Natural killer cell (primary cell): ENCODE measurements around the gene CD70. TPM values are rescaled to one million over a fixed set of nuclear protein-coding genes. Genes with fewer than 3 reads are reported as not detected.
"Not testable (repeated sequence)": the region's sequence is repeated elsewhere in the genome, so short reads cannot be mapped to it uniquely, and the experiment has no call there.

Experiments
- ATAC-seq, 3 donors: fragments of 150-1000 bp in 2 of 3; fragments of 200-7000 bp in 1 of 3; cut with Tn5 transposase; 1 replicate in 1 of 3; 2 replicates in 2 of 3; pipeline ENCODE4 v1.10.0; 2021; ENCODE audit warnings: mild to moderate bottlenecking in 2 of 3, moderate library complexity in 2 of 3
- DNase-seq, 2 donors: peaks; one replicate each; pipeline versions ENCODE4 v3.0.0 to v3.0.0-alpha.2; 2013 to 2021; ENCODE audit warnings: mixed read lengths in 1 of 2
- H3K27ac ChIP-seq: one replicate; pipeline ENCODE4 v1.5.1; 2013; ENCODE audit warnings: mild to moderate bottlenecking, low read length
- H3K27me3 ChIP-seq: one replicate; pipeline ENCODE4 v1.6.1; 2013; ENCODE audit warnings: low read length; ENCODE audit not compliant: control insufficient read depth, insufficient read depth
- H3K36me3 ChIP-seq: one replicate; pipeline ENCODE4 v1.6.1; 2013; ENCODE audit warnings: low read length; ENCODE audit not compliant: control insufficient read depth, insufficient read depth
- H3K4me1 ChIP-seq: one replicate; pipeline ENCODE4 v1.6.1; 2013; ENCODE audit warnings: low read length; ENCODE audit not compliant: control insufficient read depth, insufficient read depth
- H3K4me3 ChIP-seq: one replicate; pipeline ENCODE4 v1.5.1; 2013; ENCODE audit warnings: low read length
- H3K9me3 ChIP-seq: one replicate; pipeline ENCODE4 v1.6.1; 2013; ENCODE audit warnings: low read length; ENCODE audit not compliant: control insufficient read depth, insufficient read depth
- H3K27ac Mint-ChIP-seq, 2 donors: one replicate each; pipeline ENCODE4 v1.8.0; 2022; ENCODE audit warnings: mild to moderate bottlenecking in 2 of 2, mixed read lengths in 2 of 2, moderate library complexity in 1 of 2
- H3K27me3 Mint-ChIP-seq, 2 donors: one replicate each; pipeline ENCODE4 v1.8.0; 2022; ENCODE audit warnings: low read depth in 2 of 2, mixed read lengths in 2 of 2
- H3K36me3 Mint-ChIP-seq: one replicate; pipeline ENCODE4 v1.8.0; 2022; ENCODE audit warnings: mixed read lengths
- H3K4me1 Mint-ChIP-seq, 2 donors: one replicate each; pipeline ENCODE4 v1.8.0; 2022; ENCODE audit warnings: mixed read lengths in 2 of 2
- H3K4me3 Mint-ChIP-seq: one replicate; pipeline ENCODE4 v1.8.0; 2022; ENCODE audit warnings: mild to moderate bottlenecking, moderate library complexity, mixed read lengths
- H3K9me3 Mint-ChIP-seq, 2 donors: one replicate each; pipeline ENCODE4 v1.8.0; 2022; ENCODE audit warnings: mixed read lengths in 2 of 2
- WGBS: methylation state at CpG from one replicate; pipeline ENCODE4 v1.1.7; 2013; ENCODE audit warnings: missing lambda C conversion rate; ENCODE audit not compliant: insufficient coverage; 5-methylcytosine and 5-hydroxymethylcytosine counted together
- intact Hi-C: fragments of 100-400 bp; cut with micrococcal nuclease; formaldehyde crosslinking; loops from one replicate; pipeline ENCODE4 v1.14.2; 2022
- total RNA-seq, 4 donors: library from RNA; stranded (reverse); fragments of 120-200 nt in 1 of 4; gene quantifications; one replicate each; pipeline versions ENCODE4 v1.2.3 to v1.2.4, GENCODE V29; 2013 to 2022
- TF ChIP-seq, protein P1 (sequence below): fragments of 200-600 bp; IDR thresholded peaks from one replicate; pipeline ENCODE4 v1.8.0; 2022; ENCODE audit warnings: antibody characterized with exemption

Gene CD70
- total RNA-seq, 3 donors from 2014 or later (not counting 1 experiment from before 2014, with no cell fraction given) = 0.52 to 1.2 (median 1.2) TPM

DNA sequence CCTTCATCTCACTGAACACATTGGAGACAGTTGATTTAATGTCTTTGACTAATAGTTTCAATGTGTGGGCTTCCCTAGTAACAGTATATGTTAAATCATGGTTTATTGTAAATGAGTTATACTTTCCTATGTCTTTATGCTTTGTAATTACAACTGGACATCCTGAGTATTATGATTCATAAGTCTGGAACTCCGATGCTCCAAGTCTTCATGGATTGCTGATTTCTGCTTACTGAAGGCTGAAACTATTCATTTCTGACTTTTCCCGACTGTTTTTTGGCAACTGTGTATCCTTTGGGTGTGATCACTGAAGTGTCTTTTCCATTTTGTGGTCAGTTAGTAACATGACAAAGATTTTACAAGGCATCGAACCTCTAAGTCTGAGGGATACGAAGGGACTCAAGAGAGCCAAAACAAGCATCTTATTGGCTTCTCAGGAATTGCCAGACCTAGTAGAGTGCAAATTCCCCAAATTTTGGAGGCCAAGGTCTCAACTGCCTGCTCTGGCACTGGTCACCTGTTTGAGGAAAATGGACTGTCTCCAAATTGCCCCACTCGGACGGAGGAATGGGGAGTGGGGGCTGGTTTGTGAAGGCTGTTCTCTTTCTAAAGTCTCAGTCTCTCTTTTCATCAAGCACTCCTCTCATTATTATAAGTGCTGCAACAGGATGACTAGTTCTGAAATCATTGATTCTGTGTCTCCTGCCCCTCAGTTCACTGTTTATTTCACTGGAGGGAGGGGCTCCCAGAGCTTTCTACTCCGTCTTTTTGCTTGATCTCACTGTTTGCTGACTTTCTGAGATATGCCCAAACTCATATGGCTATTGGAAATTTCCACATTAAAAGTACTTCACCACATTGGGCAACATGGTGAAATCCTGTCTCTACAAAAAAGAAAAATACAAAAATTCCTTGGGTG lies 20.2 kb upstream of the CD70 start:
- ATAC-seq (no peak), DNase-seq (no peak)
- Mint-ChIP-seq H3K27me3 (peaks cover 30 to 33% of the 10 kb centered on the region in 2 donors), H3K36me3 (no peaks in the 10 kb centered on the region), H3K27ac (no peak overlapping the region), H3K9me3 (no peaks in the 10 kb centered on the region), H3K4me3 (no peak overlapping the region), H3K4me1 (no peaks in the 10 kb centered on the region)
- Histone ChIP-seq H3K27ac (no peak overlapping the region), H3K4me1 (no peaks in the 10 kb centered on the region), H3K27me3 (peaks cover 5% of the 10 kb centered on the region), H3K36me3 (no peaks in the 10 kb centered on the region), H3K4me3 (no peak overlapping the region), H3K9me3 (no peaks in the 10 kb centered on the region)
- intact Hi-C loops = no loop called here
- TF ChIP-seq, protein P1, sequence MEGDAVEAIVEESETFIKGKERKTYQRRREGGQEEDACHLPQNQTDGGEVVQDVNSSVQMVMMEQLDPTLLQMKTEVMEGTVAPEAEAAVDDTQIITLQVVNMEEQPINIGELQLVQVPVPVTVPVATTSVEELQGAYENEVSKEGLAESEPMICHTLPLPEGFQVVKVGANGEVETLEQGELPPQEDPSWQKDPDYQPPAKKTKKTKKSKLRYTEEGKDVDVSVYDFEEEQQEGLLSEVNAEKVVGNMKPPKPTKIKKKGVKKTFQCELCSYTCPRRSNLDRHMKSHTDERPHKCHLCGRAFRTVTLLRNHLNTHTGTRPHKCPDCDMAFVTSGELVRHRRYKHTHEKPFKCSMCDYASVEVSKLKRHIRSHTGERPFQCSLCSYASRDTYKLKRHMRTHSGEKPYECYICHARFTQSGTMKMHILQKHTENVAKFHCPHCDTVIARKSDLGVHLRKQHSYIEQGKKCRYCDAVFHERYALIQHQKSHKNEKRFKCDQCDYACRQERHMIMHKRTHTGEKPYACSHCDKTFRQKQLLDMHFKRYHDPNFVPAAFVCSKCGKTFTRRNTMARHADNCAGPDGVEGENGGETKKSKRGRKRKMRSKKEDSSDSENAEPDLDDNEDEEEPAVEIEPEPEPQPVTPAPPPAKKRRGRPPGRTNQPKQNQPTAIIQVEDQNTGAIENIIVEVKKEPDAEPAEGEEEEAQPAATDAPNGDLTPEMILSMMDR = no peak
- 57% methylated on average over 5 of the region's 7 CpGs for WGBS

DNA sequence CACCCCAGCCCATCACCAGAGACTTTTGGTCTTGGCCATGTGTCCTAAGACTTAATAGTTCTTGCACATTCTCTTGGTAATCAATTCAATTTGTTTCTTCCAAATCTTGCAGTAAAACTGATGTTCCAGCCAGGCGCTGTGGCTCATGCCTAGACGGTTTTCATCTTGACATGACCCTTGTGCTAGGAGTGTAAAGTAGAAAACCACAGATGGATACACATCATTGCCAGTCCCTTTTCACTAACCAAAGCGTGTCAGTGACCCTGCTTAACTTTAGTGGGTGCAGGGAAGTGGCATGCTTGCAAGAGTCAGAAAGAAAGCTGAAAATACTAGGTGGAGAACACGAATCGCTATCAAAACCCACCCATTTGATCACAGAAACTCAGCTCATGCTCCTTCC lies 18.0 kb upstream of the CD70 start:
- H3K4me3 ChIP-seq = no peak overlapping the region
- TF ChIP-seq, protein P1 = no peak
- H3K27me3 ChIP-seq = peaks cover 5% of the 10 kb centered on the region
- 68% methylated on average over 5 of the region's 5 CpGs for WGBS
- ATAC-seq (no peak), DNase-seq (no peak)
- no peaks in the 10 kb centered on the region for H3K9me3 ChIP-seq
- H3K4me1 ChIP-seq = no peaks in the 10 kb centered on the region
- Mint-ChIP-seq H3K4me1 (peaks cover 2% of the 10 kb centered on the region in 2 donors), H3K4me3 (no peak overlapping the region), H3K36me3 (no peaks in the 10 kb centered on the region), H3K27ac (no peak overlapping the region), H3K9me3 (no peaks in the 10 kb centered on the region), H3K27me3 (peaks cover 27 to 30% of the 10 kb centered on the region in 2 donors)
- no peak overlapping the region for H3K27ac ChIP-seq
- no peaks in the 10 kb centered on the region for H3K36me3 ChIP-seq
- intact Hi-C loops = no loop called here

DNA sequence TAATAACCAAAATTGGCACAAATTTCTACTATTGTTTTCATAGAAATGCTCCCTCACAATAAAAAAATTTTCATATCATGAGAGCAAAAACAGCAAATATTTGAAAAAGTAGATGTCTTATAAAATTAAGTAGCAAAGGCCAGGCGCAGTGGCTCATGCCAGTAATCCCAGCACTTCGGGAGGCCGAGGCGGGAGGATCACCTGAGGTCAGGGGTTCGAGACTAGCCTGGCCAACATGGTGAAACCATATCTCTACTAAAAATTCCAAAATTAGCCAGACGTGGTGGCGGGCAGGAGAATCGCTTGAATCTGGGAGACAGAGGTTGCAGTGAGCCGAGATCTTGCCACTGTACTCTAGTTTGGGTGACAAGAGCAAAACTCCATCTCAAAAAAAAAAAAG lies 17.2 kb upstream of the CD70 start:
- H3K9me3 ChIP-seq, ATAC-seq, H3K27ac Mint-ChIP-seq, DNase-seq, H3K27me3 ChIP-seq, H3K4me3 Mint-ChIP-seq, H3K4me3 ChIP-seq, H3K36me3 Mint-ChIP-seq, H3K9me3 Mint-ChIP-seq, H3K4me1 Mint-ChIP-seq, intact Hi-C loops, H3K36me3 ChIP-seq, H3K27ac ChIP-seq, H3K4me1 ChIP-seq: not testable (repeated sequence)
- WGBS = 91% methylated on average over 9 of the region's 9 CpGs
- peaks cover 27 to 30% of the 10 kb centered on the region in 2 donors for H3K27me3 Mint-ChIP-seq

DNA sequence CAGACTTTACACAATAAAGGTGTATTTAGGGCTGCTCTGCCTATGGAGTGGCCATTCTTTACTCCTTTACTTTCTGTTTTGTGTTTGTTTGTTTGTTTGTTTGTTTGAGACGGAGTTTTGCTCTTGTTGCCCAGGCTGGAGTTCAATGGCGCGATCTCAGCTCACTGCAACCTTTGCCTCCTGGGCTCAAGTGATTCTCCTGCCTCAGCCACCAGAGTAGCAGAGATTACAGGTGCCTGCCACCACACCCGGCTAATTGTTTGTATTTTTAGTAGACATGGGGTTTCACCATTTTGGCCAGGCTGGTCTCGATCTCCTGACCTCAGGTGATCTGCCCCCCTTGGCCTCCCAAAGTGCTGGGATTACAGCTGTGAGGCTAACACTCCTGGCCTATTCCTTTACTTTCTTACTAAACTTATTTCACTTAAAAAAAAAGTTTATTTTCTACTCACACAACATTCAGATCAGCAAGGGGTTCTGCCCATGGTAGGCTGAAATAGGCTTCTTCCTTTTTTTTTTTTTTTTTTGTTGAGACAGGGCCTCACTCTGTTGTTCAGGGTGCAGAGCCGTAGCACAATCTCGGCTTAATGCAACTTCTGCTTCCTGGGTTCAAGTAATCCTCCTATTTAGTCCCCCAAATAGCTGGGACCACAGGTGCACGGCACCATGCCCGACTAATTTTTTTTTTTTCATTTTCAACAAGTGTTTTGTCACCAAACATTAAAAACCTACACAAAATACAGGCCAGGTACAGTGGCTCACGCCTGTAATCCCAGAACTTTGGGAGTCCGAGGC lies 15.5 kb upstream of the CD70 start:
- H3K9me3 ChIP-seq, H3K36me3 ChIP-seq, H3K4me3 ChIP-seq, DNase-seq, H3K27me3 ChIP-seq, H3K9me3 Mint-ChIP-seq, ATAC-seq, H3K36me3 Mint-ChIP-seq, intact Hi-C loops, H3K4me3 Mint-ChIP-seq, H3K27ac Mint-ChIP-seq, H3K4me1 Mint-ChIP-seq, H3K4me1 ChIP-seq, H3K27ac ChIP-seq: not testable (repeated sequence)
- 83% methylated on average over 11 of the region's 11 CpGs for WGBS
- H3K27me3 Mint-ChIP-seq = peaks cover 20 to 24% of the 10 kb centered on the region in 2 donors
